ENCODE measurements around the gene SDHA. TPM values are rescaled to one million over a fixed set of nuclear protein-coding genes. Genes with fewer than 3 reads are reported as not detected.

The SDHA gene
- total and polyA plus RNA-seq, 2 of the 13 experiments (the other 11 are each of a cell fraction or from before 2014, with no cell fraction given) = 185 to 240 TPM

- no TSS peak for BruUV-seq (replicated peaks)
- in situ Hi-C loops (cut with HindIII; ENCODE audit: extremely low pct_ligation_motif_present, low pct_unique_long_range_greater_than_20kb) = no loop called here
- Histone ChIP-seq H3K4me1 (ENCODE audit: insufficient read depth, low read length) (no peaks in the 10 kb centered on the region), H3K27ac (ENCODE audit: extremely low read length, insufficient read depth, low read length) (no peak overlapping the region), H3K9me3 (ENCODE audit: low read length) (no peaks in the 10 kb centered on the region), H3K9ac (ENCODE audit: insufficient read depth, low read depth, low read length) (no peak overlapping the region), H4K20me1 (ENCODE audit: insufficient read depth, low read length) (no peaks in the 10 kb centered on the region; the same call in 1 of the 2 replicates), H3K4me3 (replicated peaks in 1 of 3; ENCODE audit: insufficient read depth in 1 of 3, low read depth in 2 of 3, low read length in 3 of 3) (no peak overlapping the region), H3K27me3 (ENCODE audit: control insufficient read depth in 1 of 2, insufficient read depth in 2 of 2, low read length in 2 of 2) (no peaks in the 10 kb centered on the region), H2AFZ (ENCODE audit: low read length) (no peak overlapping the region), H3K79me2 (ENCODE audit: insufficient read depth, low read length) (no peaks in the 10 kb centered on the region), H3K36me3 (replicated peaks in 1 of 2; ENCODE audit: control insufficient read depth in 1 of 2, insufficient read depth in 2 of 2, low read length in 2 of 2) (peaks cover 4 to 5% of the 10 kb centered on the region in 2 experiments; a peak in 2 of 5 replicates), H3K4me2 (ENCODE audit: low read depth, low read length) (no peak overlapping the region)
- no peak for ATAC-seq
- ChIA-PET CTCF (ENCODE audit: low intra/inter-chr PET ratio, low total read pairs) (no interaction called here), POLR2A (no interaction called here)
- no peak for DNase-seq (ENCODE audit: low spot score)
- no peak for FAIRE-seq
- intact Hi-C loops (cut with micrococcal nuclease; ENCODE audit: unreplicated experiment) = no loop called here
- 95% methylated on average over 12 of the region's 21 CpGs for WGBS (ENCODE audit: low lambda C conversion rate)
- no peak for TF ChIP-seq SOX5 (CRISPR knock-in tag; IDR thresholded peaks at IDR 0.05; ENCODE audit: borderline replicate concordance)
- no peak for TF ChIP-seq MEIS1 (CRISPR knock-in tag; IDR thresholded peaks at IDR 0.05; ENCODE audit: borderline replicate concordance)
- TF ChIP-seq TFDP2 (CRISPR knock-in tag; IDR thresholded peaks at IDR 0.05) = no peak
- TF ChIP-seq, protein P1, sequence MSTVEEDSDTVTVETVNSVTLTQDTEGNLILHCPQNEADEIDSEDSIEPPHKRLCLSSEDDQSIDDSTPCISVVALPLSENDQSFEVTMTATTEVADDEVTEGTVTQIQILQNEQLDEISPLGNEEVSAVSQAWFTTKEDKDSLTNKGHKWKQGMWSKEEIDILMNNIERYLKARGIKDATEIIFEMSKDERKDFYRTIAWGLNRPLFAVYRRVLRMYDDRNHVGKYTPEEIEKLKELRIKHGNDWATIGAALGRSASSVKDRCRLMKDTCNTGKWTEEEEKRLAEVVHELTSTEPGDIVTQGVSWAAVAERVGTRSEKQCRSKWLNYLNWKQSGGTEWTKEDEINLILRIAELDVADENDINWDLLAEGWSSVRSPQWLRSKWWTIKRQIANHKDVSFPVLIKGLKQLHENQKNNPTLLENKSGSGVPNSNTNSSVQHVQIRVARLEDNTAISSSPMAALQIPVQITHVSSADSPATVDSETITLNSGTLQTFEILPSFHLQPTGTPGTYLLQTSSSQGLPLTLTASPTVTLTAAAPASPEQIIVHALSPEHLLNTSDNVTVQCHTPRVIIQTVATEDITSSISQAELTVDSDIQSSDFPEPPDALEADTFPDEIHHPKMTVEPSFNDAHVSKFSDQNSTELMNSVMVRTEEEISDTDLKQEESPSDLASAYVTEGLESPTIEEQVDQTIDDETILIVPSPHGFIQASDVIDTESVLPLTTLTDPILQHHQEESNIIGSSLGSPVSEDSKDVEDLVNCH (CRISPR knock-in tag; IDR thresholded peaks at IDR 0.05) = no peak
- no peak for TF ChIP-seq ZNF264 (CRISPR knock-in tag; IDR thresholded peaks at IDR 0.05)
- no peak for TF ChIP-seq RARA (CRISPR knock-in tag; IDR thresholded peaks at IDR 0.05)
- no peak for TF ChIP-seq ZNF75D (CRISPR knock-in tag; IDR thresholded peaks at IDR 0.05; ENCODE audit: borderline replicate concordance)
- TF ChIP-seq AGO2 (optimal IDR thresholded peaks at IDR 0.05; ENCODE audit: low read depth, low read length) = peak; percentile 29
- no peak for TF ChIP-seq ZNF629 (CRISPR knock-in tag; conservative IDR thresholded peaks at IDR 0.05)
- no peak for TF ChIP-seq U2AF2 (IDR thresholded peaks at IDR 0.05; ENCODE audit: low read depth, low read length)
- TF ChIP-seq SRY (CRISPR knock-in tag; IDR thresholded peaks at IDR 0.05) = 0 out of 2 replicates have a peak, but pooled peaks have one; percentile 44
Observed at GRCh38 chr5:198516-199196, 19.5 kb upstream of the SDHA start.
